AG04449 (cell line): ENCODE measurements around the gene SUCNR1.

ENCODE experiments used
- CTCF ChIA-PET: fragments of 350-600 bp; formaldehyde crosslinking; extraction: SDS; loops from one replicate; lab custom pipeline; 2021; ENCODE audit warnings: antibody characterized with exemption; lab: Yijun Ruan, JAX
- POLR2A ChIA-PET: fragments of 400-600, 350-600 bp; formaldehyde crosslinking; extraction: SDS; loops from one replicate; lab custom pipeline; 2020; ENCODE audit warnings: antibody characterized with exemption, inconsistent platforms; lab: Yijun Ruan, JAX
- DNase-seq: peaks from one replicate; pipeline ENCODE4 v3.0.0-alpha.2; 2010; ENCODE audit warnings: low read depth, low spot score
- H3K4me3 ChIP-seq: 2 replicates; pipeline ENCODE4 v1.5.1; 2011; ENCODE audit warnings: low read depth, mild to moderate bottlenecking, control low read depth, low read length
- CTCF ChIP-seq: IDR thresholded peaks from one replicate; pipeline ENCODE4 v1.5.1; 2011; ENCODE audit warnings: mild to moderate bottlenecking, moderate library complexity, low read length, control low read depth, inconsistent platforms; ENCODE audit not compliant: insufficient read depth; ENCODE audit errors: missing control alignments

SUCNR1 gene

GRCh38 chr3:151931171-151931570 is 57.7 kb downstream of the SUCNR1 start:
- no peak for DNase-seq
- CTCF ChIA-PET: interaction anchor here (1.2 to 1.4 kb wide), 2 partner anchors 13 to 463 kb away, joined by 3 to 4 read pairs; no protein-coding TSS in a partner anchor
- POLR2A ChIA-PET: no interaction called here
- H3K4me3 ChIP-seq: no peak overlapping the region
- TF ChIP-seq CTCF: no peak

GRCh38 chr3:151933234-151933853 is 59.9 kb downstream of the SUCNR1 start:
- DNase-seq: no peak
- POLR2A ChIA-PET: no interaction called here
- CTCF ChIA-PET: no interaction called here
- no peak overlapping the region for H3K4me3 ChIP-seq
- no peak for TF ChIP-seq CTCF
